Colon (tissue), 2 donors: Measurements from ENCODE around the gene MAP3K14.

Source experiments
- FAIRE-seq: peaks from 2 replicates; lab custom pipeline; 2012; peaks lifted over from hg19 to GRCh38; lab: Jason Lieb, UNC
- donor health status: control.
- donor health status: control.

The MAP3K14 gene

GRCh38 chr17:45234641-45235415 lies 82.0 kb downstream of the MAP3K14 start:
- FAIRE-seq, result no peak

- no peak for FAIRE-seq
Measured at GRCh38 chr17:45233423-45233924, 83.3 kb downstream of the MAP3K14 start.

GRCh38 chr17:45232514-45233422 lies 84.1 kb downstream of the MAP3K14 start:
- no peak for FAIRE-seq

GRCh38 chr17:45231481-45232116 lies 85.2 kb downstream of the MAP3K14 start:
- no peak for FAIRE-seq

GRCh38 chr17:45230787-45231480 lies 85.9 kb downstream of the MAP3K14 start:
- FAIRE-seq, result no peak

- FAIRE-seq, result no peak
Measured at GRCh38 chr17:45230410-45230786, 86.4 kb downstream of the MAP3K14 start.

- FAIRE-seq, result no peak
Measured at GRCh38 chr17:45229681-45230409, 87.0 kb downstream of the MAP3K14 start.

- FAIRE-seq, result no peak
Measured at GRCh38 chr17:45228763-45229539, 87.9 kb downstream of the MAP3K14 start.

GRCh38 chr17:45227926-45228762 lies 88.7 kb downstream of the MAP3K14 start:
- FAIRE-seq, result no peak

- FAIRE-seq, result no peak
Measured at GRCh38 chr17:45227101-45227925, 89.5 kb downstream of the MAP3K14 start.

- FAIRE-seq, result no peak
Measured at GRCh38 chr17:45226576-45226975, 90.2 kb downstream of the MAP3K14 start.

- no peak for FAIRE-seq
Measured at GRCh38 chr17:45225964-45226530, 90.8 kb downstream of the MAP3K14 start.

GRCh38 chr17:45225051-45225700 lies 91.6 kb downstream of the MAP3K14 start:
- FAIRE-seq, result no peak

- no peak for FAIRE-seq
Measured at GRCh38 chr17:45224671-45225050, 92.2 kb downstream of the MAP3K14 start.

GRCh38 chr17:45223539-45224528 lies 93.0 kb downstream of the MAP3K14 start:
- no peak for FAIRE-seq

GRCh38 chr17:45222996-45223538 lies 93.8 kb downstream of the MAP3K14 start:
- FAIRE-seq, result no peak
